ENCODE data around the gene ITCH.

The ITCH gene

DNA sequence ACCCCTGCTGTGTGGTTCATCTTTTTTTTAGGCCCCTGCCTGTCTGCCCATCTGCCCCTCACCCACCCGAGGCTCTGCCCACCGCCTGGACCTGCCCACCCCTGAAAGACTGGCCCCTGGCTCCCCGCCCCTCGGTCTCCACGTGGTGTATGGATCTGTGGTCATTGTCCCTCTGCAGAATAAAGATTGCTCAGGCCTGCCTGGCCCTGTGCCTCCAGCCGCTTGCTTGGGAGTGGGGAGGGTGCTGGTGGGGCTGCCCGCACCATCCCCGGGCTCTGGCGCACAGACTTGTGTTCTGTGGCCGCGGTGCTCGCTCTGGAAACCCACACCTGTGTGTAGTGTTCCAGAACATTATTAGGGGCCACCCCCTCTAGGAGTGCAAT, 197.1 kb downstream of the ITCH start:
- Histone ChIP-seq H4K20me1 (ENCODE audit: low read depth, low read length) (no peaks in the 10 kb centered on the region), H3K4me2 (ENCODE audit: low read depth, low read length, poor library complexity, severe bottlenecking) (no peak overlapping the region), H2AFZ (ENCODE audit: low read depth, low read length, severe bottlenecking) (no peak overlapping the region), H3K79me2 (ENCODE audit: insufficient read depth, low read length) (no peaks in the 10 kb centered on the region), H3K36me3 (ENCODE audit: low read length) (no peaks in the 10 kb centered on the region), H3K9me2 (replicated peaks; ENCODE audit: insufficient read depth, low read length) (no peaks in the 10 kb centered on the region), H3K9me3 (ENCODE audit: insufficient read depth, low read length) (no peaks in the 10 kb centered on the region), H3K27me3 (ENCODE audit: low read length) (no peaks in the 10 kb centered on the region), H3K27ac (ENCODE audit: low read depth, low read length) (no peak overlapping the region), H3K9ac (ENCODE audit: low read length) (no peak overlapping the region), H3F3A (ENCODE audit: insufficient read depth) (no peaks in the 10 kb centered on the region), H3K4me3 (ENCODE audit: insufficient read depth, low read length, poor library complexity, severe bottlenecking) (no peak overlapping the region)
- TF ChIP-seq, protein P1, sequence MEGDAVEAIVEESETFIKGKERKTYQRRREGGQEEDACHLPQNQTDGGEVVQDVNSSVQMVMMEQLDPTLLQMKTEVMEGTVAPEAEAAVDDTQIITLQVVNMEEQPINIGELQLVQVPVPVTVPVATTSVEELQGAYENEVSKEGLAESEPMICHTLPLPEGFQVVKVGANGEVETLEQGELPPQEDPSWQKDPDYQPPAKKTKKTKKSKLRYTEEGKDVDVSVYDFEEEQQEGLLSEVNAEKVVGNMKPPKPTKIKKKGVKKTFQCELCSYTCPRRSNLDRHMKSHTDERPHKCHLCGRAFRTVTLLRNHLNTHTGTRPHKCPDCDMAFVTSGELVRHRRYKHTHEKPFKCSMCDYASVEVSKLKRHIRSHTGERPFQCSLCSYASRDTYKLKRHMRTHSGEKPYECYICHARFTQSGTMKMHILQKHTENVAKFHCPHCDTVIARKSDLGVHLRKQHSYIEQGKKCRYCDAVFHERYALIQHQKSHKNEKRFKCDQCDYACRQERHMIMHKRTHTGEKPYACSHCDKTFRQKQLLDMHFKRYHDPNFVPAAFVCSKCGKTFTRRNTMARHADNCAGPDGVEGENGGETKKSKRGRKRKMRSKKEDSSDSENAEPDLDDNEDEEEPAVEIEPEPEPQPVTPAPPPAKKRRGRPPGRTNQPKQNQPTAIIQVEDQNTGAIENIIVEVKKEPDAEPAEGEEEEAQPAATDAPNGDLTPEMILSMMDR (IDR thresholded peaks at IDR 0.05; ENCODE audit: insufficient read depth, low read length, poor library complexity, severe bottlenecking): no peak
- TF ChIP-seq EZH2phosphoT487 (conservative IDR thresholded peaks at IDR 0.05; ENCODE audit: low read length): no peak

DNA sequence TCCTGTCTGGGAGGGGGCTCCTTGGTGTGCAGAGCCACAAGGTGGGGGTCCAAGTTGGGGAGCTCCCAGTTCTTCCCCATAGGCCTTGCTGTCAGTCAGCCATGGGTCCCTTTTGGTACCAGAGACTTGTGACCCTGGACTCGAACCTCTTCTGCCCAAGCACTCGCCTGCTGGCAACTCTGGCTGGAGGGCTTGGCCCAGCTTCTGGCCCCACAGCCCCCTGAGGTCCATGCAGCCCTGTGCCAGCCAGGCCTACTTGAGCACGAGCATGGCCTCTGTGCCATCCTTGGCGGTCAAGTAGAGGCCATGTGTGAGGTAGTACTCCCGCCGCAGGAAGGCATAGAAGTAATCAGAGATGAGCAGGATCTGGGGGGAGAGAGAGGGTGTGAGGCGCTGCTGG, 197.5 kb downstream of the ITCH start:
- Histone ChIP-seq H3K27me3 (ENCODE audit: low read length) (no peaks in the 10 kb centered on the region), H3K79me2 (ENCODE audit: insufficient read depth, low read length) (no peaks in the 10 kb centered on the region), H3K27ac (ENCODE audit: low read depth, low read length) (no peak overlapping the region), H3F3A (ENCODE audit: insufficient read depth) (no peaks in the 10 kb centered on the region), H4K20me1 (ENCODE audit: low read depth, low read length) (no peaks in the 10 kb centered on the region), H3K9me2 (replicated peaks; ENCODE audit: insufficient read depth, low read length) (no peaks in the 10 kb centered on the region), H3K4me3 (ENCODE audit: insufficient read depth, low read length, poor library complexity, severe bottlenecking) (no peak overlapping the region), H3K9ac (ENCODE audit: low read length) (no peak overlapping the region), H3K9me3 (ENCODE audit: insufficient read depth, low read length) (no peaks in the 10 kb centered on the region), H3K4me2 (ENCODE audit: low read depth, low read length, poor library complexity, severe bottlenecking) (no peak overlapping the region), H3K36me3 (ENCODE audit: low read length) (no peaks in the 10 kb centered on the region), H2AFZ (ENCODE audit: low read depth, low read length, severe bottlenecking) (no peak overlapping the region)
- TF ChIP-seq, protein P1 (IDR thresholded peaks at IDR 0.05; ENCODE audit: insufficient read depth, low read length, poor library complexity, severe bottlenecking): no peak
- no peak for TF ChIP-seq EZH2phosphoT487 (conservative IDR thresholded peaks at IDR 0.05; ENCODE audit: low read length)
